Epidermal melanocyte (primary cell): Measurements from ENCODE around the gene SYTL1.
"Not testable (repeated sequence)": the region's sequence is repeated elsewhere in the genome, so short reads cannot be mapped to it uniquely, and the experiment has no call there.

Experiments
- DNase-seq: peaks from one replicate; pipeline ENCODE4 v3.0.0; 2011; ENCODE audit warnings: low spot score; ENCODE audit not compliant: insufficient read length

Gene SYTL1

DNA sequence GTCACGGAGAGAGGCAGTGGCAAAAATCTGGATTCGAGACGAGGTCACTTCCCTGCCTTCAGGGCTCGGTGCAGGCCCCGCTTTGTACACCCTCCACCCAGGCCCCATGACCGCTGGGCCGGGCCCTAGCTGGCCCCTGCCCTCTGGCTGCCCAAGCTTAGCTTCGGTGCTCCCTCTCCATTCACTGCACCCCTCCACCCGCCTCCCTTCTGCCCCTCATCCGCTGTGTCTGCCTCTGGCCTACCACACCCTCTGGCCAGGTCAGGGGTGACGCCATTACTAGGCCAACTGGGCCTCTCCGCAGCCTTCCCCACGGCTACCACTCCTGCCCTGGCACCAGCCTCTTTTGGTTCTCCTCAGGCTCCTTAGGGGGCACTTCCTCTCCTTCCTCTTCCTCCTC lies 41.8 kb downstream of the SYTL1 start:
- DNase-seq, result no peak

DNA sequence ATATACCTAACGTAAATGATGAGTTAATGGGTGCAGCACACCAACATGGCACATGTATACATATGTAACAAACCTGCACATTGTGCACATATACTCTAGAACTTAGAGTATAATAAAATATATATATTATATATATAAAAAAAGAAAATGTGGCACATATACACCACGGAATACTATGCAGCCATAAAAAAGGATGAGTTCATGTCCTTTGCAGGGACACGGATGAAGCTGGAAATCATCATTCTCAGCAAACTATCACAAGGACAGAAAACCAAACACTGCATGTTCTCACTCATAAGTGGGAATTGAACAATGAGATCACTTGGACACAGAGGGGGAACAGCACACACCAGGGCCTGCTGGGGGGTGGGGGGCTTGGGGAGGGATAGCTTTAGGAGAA lies 43.0 kb downstream of the SYTL1 start:
- DNase-seq, result not testable (repeated sequence)

GRCh38 chr1:27388337-27389005 lies 46.6 kb downstream of the SYTL1 start:
- DNase-seq, result peak; percentile 61

- DNase-seq, result peak; percentile 22
Observed at GRCh38 chr1:27391511-27392095, 49.8 kb downstream of the SYTL1 start.

- peak; percentile 98 for DNase-seq
Observed at GRCh38 chr1:27392096-27392777, 50.4 kb downstream of the SYTL1 start, which contains the start of gene GPR3. Gene GPR3 (plus strand): TSS chr1:27392622. CDS start chr1:27393799, 1,177 bp downstream.

DNA sequence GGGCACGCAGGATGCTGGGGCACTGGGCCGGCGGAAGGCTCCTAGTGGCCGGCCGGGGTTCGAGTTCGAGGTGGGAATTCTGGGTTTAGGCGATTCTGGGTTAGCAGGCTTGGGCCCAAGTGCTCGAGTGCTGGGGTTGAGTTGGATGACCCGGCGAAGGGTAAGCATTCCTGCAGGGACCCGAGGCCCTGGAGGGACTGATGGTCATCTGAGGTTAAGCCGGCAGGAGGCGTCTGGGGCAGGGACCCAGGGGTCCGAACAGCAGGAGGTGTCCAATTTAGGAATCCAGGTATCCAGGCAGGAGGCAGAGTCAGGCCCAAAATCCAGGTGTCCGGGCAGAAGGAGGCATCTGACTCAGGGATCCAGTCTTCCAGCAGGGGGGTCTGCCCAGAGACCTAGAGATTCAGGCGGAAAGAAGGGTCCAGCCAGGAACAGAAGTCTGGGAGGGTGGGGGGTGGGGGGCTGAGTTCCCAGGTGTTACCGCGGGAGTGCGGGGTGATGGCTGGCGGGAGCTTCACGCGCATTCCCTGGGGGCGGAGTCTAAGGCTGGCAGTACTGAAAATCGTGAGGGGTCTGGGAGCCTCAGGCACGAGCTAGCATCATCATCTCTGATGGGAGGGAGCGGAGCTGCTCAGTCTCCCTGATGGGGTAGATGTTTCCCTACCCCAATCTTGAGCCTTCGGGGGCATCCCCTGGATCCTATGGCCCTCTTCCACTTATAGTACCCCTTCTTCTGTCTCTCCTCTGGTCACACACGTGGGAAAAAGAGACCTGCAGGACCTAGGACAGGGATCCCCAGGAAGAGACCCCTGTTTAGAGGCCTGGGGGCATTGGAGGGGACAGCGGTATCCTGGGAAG lies 51.2 kb downstream of the SYTL1 start:
- DNase-seq, result no peak

- no peak for DNase-seq
Observed at GRCh38 chr1:27393641-27394281, 51.9 kb downstream of the SYTL1 start.

DNA sequence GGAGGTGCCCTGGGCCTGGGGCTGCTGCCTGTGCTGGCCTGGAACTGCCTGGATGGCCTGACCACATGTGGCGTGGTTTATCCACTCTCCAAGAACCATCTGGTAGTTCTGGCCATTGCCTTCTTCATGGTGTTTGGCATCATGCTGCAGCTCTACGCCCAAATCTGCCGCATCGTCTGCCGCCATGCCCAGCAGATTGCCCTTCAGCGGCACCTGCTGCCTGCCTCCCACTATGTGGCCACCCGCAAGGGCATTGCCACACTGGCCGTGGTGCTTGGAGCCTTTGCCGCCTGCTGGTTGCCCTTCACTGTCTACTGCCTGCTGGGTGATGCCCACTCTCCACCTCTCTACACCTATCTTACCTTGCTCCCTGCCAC lies 52.4 kb downstream of the SYTL1 start:
- DNase-seq, result no peak

DNA sequence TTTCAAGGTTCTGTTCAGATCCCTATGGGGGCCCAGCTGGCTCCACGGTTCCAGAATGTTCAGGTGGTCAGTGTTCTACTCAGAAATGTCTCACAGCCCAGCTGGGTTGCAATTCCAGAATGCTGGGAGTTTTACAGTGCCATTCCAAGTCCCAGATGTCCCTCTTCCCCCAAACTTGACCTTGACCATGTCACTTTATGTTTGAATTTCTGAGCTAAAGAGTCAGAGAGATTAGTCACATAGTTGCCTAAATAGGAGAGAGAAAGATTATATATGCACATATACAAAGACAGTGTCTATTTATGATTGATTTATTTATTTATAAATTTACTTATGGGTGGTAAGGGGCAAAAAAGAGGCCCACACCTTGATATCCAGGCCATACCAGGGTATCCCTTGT lies 53.1 kb downstream of the SYTL1 start:
- no peak for DNase-seq

DNA sequence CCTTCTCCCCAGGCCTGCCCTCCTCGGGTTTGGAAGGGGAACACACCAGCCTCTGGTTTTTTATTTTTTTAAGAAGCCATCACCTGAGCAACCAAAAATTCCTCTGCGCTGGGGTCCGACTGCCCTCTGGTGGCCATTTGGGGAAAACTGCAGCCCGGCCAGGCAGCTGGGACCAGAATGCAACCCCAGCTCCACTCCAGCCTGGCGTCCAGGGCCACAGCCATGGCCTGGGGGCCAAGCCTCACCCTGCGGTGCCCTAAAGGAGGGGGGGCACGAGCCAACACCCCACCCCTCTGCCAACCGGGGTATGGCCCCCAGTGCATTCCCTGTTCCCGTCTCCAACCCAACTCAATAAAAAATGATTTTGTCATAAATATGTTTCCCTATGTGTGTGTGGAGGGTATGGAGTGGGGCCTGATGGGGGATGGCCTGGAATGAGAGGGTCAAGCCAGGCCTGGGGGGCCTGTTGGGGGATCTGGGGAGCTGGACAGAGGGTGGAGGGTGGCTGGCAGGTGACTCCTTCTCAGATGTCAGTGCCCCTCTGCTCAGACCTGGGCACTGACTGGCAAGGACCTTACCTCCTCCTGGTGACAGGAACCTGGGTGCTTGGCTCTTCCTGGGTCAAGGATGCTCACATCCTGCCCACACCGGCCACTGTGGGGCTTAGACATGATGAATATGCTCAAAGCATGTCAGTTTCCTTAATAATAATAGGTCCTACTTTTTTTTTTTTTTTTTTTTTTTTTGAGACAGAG lies 53.8 kb downstream of the SYTL1 start:
- DNase-seq, result peak; percentile 56

GRCh38 chr1:27397110-27397509 lies 55.3 kb downstream of the SYTL1 start:
- DNase-seq, result no peak

GRCh38 chr1:27397749-27398148 lies 55.9 kb downstream of the SYTL1 start:
- no peak for DNase-seq

GRCh38 chr1:27398405-27399149 lies 56.8 kb downstream of the SYTL1 start:
- peak; percentile 39 for DNase-seq

DNA sequence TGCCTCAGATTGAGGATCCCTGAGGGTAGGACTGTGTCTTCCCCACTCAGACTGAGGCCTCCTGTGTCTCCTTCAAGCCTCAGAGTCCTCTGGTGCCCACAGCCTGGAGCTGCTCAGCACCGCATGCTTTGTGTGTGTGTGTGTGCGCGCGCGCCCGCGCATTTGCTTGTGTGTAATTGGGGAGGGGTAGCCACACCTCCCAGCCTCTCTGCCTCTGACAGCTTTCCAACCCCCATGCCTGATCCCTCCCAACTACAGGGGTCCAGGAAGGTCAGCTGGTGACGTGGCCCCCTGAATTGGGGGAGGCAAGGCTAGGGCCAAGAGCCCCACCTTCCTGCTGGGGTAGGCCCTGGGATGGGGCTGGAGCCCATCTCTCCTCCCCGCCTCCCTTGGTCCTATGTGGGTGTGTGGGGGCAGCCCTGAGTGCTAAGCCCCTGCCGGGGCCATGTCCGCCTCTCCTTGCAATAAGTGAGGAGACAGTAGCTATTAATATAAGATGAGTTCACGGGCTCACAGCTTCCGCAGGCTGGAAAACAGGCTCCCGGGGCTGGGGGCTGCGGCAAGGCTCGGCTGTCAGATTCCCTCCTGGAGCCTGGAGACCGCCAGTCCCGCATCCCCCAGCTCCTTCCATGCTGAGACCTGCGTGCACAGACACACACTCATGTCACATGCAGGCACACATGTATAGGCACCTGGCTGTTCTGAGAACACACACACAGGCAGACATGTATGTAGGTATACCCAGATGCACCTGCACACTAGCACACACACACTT lies 57.6 kb downstream of the SYTL1 start:
- no peak for DNase-seq

DNA sequence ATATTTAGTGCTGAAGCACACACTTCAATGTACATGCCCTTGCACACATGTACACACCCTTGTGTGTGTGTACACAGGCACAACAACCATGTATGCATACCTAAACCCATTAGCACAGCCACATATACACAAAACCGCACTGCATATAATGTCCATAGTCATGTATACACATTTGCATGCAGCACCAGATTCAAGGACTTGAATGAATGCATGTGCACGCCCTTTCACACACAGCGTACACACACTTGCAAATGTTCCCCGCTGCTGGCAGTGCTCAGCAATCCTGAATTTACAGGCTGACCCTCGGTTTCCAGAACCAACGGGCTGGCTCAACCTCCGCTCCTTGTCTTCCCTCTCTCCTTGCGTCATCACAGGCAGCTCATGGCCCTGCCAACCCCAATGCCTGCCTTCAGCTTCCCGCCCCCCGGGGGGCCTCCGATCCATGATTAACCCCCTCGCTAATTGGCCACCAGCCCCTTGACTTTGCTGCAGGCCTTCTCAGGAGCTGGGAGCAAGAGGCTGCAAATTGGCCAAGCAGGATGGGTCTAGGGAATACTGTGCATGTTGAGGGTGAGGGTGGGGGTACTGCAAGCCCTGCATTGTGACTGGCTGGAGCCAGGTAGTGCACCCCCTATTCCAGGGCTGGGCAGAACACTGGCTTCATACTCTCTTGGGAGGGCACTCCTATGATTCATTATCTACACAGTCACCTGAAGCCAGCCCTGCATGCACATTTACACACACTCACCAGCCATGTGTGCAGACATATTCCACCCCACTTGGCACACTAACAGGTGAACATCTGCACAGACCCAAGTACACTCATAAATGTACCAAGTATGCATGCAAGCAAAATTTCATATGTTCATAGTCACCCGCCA lies 58.5 kb downstream of the SYTL1 start:
- DNase-seq, result no peak

GRCh38 chr1:27400963-27401341 lies 59.1 kb downstream of the SYTL1 start:
- DNase-seq, result no peak

- peak; percentile 64 for DNase-seq
Observed at GRCh38 chr1:27402349-27402754, 60.5 kb downstream of the SYTL1 start.

GRCh38 chr1:27403065-27403726 lies 61.4 kb downstream of the SYTL1 start:
- DNase-seq, result no peak
